ENCODE results near the gene MMP13.
"Not testable (repeated sequence)": the region's sequence is repeated elsewhere in the genome, so short reads cannot be mapped to it uniquely, and the experiment has no call there.

Gene MMP13

DNA sequence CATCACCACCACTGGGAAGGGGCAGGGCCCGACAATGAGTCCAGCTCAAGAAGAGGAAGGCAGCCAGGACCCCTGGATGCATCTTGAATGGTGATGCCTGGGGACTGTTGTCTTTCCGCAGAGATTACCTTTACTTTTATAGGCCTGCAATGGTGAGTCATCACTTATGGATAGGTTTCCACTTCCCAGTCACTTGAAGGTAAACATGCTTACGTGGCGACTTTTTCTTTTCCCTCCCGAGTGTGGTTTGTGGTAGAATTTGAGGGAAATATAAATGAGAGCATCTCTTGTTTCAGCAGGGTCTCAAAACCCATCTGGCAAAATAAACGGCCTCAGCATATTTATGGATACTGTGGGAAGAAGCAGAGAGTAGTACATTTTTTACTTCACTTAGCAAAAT is at the start of gene MMP13:
MMP13 (minus strand) TSS at position 109 of the 400 bp plus-strand sequence; CDS start at position 82, 27 bp downstream.
- DNase-seq, result no peak

DNA sequence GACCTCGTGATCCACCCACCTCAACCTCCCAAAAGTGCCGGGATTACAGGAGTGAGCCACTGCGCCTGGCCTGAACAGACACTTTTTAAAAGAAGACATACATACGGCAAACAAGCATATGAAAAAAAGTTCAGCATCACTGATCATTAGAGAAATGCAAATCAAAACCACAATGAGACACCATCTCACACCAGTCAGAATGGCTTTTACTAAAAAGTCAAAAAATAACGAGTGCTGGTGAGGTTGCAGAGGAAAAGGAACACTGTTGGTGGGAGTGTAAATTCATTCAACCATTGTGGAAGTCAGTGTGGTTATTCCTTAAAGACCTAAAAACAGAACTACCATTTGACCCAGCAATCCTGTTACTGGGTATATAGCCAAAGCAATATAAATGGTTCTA is 48.7 kb upstream of the MMP13 start:
- DNase-seq, result not testable (repeated sequence)

DNA sequence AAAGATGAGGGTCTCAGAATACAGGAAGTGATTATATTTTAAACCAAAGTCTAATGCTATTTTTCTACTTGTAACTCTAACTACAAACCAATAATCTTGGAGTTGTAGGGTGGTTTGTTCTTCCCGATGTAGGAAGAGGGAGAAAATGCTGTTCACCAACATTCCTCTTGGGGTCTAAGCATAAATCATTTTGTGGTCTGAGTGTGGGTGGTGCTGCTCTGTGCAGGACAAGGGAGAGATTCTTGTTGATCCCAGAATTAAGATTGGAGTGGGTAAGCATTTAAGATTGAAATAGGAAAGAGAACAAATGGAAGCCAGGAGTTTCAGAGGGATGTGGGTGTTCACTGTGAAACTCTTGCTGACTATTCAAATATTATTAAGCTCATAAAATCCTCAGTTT is 38.6 kb upstream of the MMP13 start:
- no peak for DNase-seq

DNA sequence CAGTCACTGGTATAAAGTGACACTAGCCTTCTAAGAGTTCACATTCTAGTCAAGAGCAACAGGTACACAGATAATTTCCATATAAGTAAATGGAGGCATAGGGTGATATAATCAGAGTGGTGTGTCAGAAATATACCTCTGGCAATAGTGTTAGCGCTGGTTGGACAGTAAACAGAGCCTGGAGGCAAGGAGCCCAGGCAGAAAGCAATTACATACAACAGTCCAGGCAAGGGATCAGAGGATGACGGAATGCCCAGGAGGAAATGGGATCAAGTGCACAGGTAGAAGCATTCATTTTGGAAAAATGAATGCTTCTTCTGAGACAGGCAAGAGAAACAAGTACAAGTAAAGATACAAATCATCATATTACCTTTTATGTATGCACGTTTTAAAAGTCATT is 36.2 kb upstream of the MMP13 start:
- DNase-seq, result no peak

DNA sequence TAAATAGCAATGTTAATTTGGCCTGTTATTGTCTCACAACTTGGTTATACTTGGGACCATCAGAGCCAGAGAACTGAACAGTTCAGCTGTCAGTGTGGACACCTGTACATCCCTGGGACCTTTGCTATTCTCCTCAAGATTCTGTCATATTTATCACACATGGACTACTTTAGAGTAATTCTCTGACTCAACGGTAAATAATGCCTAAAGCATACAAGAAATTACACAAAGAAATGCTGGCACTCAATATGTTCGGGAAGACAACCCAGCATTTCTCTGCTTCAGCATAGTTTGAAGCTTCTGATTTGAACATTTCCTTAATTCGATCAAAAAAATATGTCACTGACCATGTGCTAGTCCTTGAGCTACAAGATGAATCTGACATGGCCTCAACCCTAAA is 34.6 kb upstream of the MMP13 start:
- no peak for DNase-seq

DNA sequence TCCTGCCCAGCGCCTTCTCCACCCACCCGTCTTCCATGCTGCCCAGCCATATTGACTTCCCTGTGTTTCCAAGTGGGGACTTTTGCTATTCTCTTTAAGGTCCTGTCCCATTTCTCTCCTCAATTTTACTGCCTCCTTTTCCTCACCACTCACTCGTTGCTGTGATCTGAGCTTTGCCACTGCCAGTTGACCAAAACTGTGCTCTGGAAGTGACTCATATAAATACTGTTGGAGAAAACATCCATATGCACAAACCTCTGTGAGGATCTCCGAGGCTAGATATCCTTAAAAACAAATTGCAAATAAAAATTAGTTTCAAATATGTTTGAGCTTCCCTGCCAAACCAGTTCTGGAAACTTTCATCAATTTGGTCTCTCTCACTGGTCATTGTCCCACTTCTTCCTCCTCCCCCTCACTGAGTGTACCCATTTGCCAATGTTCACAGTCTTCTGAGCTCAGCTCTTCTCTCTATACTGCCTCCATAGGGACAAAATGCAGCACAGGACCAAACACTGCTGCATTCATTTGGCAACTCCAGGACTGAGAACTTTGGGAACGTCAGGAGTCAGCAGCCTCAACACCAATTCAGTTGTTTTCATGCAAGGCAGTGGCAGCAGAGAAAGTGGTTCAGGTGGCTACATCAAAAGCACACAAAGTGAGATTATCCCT is 34.0 kb upstream of the MMP13 start:
- no peak for DNase-seq

DNA sequence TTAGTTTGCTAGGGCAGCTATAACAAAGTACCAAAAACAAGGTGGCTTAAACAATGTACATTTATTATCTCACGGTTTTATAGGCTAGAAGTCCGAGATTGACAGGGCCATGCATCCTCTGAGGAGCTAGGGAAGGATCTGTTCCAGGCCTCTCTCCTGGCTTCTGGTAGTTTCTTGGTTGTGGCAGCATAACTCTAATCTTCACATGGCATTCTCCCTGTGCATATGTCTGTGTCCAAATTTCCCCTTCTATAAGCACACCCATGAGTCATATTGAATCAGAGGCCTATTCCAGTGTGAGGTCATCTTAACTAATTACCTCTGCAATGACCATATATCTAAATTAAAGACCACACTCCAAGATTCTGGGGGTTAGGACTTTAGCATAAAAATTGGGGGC is 31.3 kb upstream of the MMP13 start:
- DNase-seq, result no peak

DNA sequence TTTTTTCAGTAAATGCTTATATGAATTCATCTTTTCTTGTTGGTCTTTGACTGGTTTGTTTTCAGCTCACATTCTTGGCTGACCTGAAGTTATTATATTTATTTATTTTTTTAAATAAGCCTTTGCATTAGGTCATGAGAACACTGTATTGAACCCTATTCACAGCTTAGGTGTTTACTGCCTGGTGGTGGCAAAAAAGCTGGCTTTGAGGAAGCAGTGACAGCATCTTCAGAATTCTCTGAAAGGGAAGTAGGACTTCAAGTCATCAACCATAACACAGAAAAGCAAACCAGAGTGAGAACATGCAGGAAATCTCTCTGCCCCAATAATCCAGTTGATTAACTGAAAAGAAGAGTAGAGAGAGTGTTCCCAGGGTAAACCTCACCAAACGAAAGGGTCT is 30.3 kb upstream of the MMP13 start:
- no peak for DNase-seq

DNA sequence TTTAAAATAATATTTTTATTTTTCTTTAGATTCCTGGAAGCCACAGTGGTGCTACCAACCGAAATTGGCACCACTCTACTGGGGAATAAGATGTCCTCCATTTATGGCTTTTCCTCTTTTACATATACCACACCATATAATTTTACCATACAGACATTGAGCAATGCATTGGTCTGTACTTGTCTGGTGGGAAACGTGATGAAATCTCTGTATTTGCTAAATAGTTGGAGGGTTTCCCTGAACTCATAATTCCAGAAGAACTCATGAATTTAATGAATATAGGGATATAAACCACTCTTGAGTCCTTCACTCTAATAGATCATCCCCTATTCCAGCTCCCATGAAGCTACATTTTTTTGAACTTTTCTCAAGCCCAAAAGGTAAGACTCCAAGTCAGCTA is 28.0 kb upstream of the MMP13 start:
- DNase-seq, result no peak

DNA sequence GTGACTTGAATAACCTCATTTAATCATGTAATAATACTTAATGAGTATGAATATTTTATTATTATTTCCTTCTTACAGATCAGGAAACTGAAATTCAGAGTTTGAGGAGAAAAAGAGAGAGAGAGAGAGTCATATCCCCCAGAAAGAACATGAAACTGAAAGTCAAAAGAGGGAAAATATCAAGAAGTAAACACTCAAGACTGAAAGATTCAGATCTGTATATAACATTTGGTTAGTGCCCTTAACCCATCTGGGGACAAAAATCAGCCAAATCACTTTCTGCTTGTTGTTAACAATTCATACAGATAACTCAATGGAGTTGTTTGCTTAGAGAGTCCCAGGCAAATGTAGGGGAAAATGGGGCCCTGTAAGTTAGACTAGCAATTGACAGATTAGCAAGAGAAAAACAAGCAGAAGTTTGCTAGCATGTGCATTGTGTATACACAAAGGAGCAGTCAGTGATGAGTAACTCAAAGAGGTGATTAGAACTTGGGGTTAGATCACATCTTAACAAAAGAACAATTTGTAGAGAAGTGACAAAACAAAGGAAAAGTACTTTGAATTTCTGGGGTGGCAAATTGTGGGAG is 25.9 kb upstream of the MMP13 start:
- no peak for DNase-seq

DNA sequence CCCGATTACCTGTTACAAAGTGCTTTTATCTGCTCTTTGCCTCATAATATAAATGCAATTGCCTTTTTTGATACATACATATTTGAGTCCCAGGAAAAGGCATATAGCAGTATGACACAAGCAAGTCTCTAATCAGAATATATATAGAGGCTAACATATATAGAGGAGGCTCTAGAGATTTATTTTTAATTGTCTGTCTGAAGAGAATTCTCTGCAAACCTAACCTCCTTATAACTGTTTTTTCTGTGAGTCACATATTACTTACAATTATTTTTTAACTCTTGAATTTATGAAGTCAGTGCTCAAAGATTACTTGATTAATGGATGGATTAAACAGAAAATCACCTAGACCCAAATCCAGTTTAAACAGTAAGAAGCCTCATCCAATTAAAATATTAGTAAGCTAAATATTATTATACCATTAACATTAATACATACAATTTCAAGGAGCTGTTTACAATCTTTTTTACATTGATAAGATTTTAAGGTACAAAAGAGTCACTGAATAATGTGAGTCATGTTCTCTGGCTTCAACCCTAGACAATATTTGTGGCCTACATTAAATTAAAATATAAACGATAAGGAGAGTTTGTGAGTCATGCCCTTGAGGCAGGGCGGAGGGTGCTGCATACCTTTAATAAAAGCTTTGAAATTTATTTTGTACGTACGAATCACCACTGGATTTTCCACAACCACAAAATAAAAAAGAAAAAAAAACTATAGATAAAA is 19.2 kb upstream of the MMP13 start:
- no peak for DNase-seq

DNA sequence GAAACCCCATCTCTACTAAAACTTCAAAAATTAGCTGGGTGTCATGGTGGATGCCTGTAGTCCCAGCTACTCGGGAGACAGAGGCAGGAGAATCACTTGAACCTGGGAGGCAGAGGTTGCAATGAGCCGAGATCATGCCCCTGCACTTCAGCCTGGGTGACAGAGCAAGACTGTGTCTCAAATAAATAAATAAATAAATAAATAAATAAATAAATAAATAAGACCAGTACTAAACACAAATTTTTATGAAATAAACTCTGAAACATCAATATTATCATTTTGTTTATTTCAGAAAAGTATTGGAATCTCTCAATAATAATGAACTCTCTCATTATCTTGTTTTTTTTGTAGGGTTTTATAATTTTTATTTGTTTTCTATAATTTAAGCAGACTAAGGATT is 18.2 kb upstream of the MMP13 start:
- not testable (repeated sequence) for DNase-seq

DNA sequence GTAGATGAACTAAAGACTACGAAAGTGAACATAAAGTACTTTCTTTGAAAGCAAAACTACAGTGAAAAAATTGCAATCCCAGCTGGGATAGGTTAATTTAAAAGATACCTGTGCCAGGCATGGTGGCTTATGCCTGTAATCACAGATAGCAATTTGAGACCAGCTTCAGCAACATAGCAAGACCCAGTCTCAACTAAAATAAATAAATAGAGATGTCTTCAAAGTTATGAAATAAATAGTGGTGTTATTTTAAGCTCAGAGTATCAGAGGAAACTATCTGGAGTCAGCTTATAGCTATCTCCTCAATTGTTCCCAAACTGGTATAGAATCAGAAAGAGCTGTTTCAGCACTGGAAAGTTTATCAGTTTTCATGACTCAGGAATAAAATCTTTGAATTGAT is 17.3 kb upstream of the MMP13 start:
- DNase-seq, result no peak

DNA sequence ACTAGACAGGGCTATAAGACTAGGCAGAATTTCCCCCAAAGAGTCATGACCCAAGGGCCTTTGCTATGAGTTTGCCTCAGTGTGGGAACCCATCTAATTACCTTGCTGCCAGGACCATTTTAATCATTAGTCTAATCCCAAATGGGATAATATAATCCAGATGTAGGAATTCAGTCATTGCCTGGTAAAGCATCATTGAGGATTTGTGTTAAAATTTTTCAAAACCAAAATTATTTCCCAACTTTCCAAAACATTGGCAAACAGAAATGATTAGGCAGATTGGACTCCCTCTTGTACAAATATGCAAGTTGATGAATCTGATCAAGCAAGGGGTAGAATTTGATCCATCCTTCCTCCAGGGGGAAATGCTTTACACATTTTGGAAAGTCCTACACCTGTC is 16.2 kb upstream of the MMP13 start:
- no peak for DNase-seq

DNA sequence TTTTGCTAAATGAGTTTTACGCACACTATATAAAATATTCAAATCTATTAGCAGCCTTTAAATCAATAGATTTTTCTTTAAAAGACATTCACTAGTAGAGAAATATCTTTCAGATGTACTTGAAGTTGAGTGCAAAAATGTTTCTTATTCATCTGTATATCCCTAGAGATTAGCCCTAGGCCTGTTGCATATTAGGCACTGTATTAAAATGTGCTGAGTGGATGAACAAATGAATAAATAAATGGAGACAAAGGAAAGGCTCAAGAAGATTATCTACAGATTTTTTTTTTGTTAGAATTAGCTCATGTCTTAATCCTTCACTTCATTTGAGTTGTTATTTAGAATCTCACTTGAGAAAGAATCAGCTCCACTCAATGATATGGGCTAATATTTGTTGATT is 12.0 kb upstream of the MMP13 start:
- DNase-seq, result no peak

DNA sequence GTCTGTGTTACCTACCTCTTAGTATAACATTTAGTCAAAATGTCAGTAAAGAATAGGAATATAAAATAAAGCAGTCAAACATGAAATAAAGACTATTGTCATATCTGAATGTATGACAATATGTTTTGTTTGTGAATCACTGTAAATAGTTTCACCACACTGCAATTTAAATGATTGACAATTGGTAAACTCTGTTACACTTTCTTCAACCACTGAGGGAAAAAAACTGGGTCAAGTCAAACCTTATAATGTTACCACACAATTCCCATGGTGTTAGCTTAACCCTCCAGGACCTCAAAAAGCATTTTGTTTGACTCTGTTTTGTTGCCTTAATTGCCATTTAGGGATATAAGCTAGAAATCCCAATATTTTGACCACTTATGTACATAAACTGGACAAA is 10.5 kb upstream of the MMP13 start:
- no peak for DNase-seq

DNA sequence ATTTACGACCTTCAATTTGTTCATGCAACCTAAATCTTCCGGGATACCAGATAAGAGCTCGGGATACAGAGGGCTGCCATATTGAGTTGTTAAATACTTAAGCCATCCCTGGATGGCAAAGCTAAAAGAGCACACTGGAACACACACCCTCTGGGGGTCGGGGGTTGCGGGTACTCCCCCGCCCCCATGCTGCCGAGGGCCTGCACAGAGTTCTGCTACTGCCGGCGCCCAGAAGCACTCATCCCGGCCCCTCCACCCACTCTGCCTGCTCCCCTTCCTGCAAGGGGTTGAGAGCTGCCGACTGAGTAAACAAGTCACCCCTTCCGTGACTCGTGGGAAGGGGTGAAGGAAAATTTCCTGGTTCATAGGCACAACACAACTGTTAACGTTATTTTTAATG is 9.3 kb upstream of the MMP13 start:
- no peak for DNase-seq

DNA sequence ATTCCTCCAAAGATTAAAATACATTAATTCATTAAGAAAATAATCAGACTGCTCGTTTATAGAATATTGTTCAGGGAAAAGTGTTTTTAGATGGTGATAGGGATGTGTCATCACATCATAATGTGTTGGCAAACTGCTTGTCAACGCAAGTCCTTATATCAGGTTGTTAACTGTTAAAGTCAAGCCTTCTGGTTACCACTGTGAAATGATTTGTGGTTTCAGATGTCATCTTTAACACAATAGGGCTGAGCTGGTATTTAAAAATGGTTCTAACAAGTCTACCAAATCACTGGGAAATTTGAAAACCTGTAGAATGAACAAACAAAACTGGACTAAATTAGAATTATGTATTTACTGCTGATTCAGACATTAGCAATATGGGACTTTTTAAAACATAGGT is 2.4 kb upstream of the MMP13 start:
- no peak for DNase-seq

DNA sequence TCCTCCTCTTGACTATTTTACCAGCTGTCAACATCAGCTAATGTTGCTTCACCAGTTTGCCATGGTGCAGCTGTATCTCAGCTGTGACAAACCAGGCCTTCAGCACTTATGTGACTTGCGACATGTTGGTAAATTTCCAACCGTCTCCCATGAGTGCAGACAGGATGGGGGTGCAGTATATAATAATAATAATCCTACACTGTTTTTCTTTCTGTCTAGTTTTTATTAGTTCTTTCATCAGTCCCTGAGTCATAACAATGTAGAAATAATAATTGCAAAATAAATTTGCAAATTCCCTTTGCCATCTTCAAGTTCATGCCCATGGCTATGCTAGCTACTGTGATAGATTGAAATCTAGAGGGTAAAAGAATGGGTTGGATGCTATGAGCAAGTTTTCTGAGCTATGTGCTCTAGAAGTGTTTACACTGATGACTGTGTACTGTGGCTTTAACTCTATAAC is 4.9 kb downstream of the MMP13 start:
- no peak for DNase-seq

DNA sequence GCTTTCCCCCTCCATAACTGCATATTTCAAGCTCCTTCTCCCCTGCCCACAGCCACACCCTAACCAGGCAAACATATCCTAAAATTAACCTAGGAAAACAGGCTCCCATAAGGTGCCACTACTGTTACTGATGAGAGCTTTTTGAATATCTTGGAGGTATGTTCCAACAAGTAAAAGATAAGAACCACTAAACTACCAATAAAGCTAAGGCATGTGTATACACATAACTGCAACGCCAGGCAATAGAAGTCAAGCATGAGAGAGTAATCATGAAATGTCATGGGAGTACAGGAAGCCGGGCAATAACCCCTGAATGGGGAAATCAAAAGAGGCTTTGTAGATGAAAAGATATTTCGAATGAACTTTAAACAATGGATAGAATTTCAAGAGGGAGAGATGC is 9.3 kb downstream of the MMP13 start:
- DNase-seq, result no peak

DNA sequence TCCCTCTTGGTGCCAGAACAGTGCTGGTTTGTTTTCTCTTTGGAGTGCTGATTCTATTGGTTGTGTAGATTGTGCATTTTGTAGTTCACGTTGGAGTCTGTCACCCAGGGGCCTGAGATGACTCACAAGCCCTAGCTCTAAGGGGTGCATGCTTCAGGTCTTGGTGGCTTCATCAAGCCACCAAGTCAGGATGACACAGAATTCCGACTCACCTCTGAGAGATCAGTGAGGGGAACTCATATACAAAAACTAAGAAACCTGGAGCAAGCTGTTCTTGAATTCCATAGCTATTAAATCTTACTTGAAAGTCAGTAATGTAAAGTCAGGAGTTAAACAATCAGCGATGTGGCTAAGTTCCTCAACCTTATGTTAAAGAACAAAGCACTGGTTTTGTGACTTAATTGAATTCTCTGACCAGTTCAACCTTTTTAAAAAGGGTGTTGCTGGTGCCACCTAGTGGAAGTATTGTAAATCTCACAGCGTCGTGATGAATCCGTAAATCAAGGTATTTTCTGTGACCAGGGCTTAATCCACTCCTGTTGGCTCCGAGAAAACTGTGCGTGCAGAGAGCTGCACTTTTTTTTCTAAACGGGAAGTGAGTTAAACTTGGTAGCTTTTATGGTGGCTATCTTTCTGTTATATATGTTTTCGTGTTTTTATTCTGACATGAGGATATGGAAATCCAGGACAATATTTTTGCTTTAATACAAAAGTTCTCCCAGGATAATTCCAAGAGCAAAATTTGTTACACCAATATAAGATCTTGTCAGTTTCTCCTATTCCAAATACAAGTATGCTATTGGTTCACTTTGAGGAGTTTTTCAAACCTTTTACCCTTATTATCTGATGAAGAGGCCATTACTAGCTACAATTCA is 14.6 kb downstream of the MMP13 start:
- DNase-seq, result no peak

DNA sequence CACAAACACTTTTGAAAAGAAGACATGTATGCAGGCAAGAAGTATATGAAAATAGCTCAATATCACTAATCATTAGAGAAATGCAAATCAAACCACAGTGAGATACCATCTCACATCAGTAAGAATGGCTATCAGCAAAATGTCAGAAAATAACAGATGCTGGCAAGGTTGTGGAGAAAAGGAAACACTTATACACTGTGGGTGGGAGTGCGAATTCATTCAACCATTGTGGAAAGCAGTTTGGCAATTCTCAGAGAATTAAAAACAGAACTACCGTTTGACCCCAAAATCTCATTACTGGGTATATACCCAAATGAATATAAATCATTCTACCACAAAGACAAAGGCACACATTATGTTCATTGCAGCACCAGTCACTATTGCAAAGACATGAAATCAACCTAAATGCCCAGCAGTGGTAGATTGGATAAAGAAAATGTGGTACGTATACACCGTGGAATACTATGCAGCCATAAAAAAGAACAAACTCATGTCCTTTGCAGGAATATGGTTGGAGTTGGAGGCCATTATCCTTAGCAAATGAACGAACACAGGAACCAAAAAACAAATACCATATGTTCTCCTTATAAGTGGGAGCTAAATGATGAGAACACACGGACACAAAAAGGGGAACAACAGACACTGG is 18.5 kb downstream of the MMP13 start:
- no peak for DNase-seq

DNA sequence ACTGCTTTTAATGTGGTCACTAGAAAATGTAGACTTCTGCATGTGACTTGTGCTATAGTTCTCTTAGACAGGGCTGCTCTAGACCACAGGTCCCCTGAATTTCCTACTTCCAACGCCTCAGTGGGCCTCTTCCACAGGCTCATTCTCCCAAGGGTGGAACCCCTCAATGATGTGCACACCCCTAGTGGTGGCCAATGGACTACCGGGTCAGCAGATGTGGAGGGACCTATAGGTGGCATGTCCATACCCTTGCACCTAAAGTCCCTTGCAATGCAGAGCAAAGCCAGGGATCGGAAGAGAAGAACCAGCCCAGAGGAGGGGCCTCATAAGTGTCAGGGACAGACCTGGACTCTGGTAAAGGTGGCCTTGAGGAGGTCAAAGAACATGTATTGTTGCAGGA is 20.0 kb downstream of the MMP13 start:
- DNase-seq, result no peak
